Trophoblast cell (in vitro differentiated cells and primary cell): ENCODE measurements around the gene ZMYND8.
"Not testable (repeated sequence)": the region's sequence is repeated elsewhere in the genome, so short reads cannot be mapped to it uniquely, and the experiment has no call there.

Source experiments
- DNase-seq, 2 donors: peaks; one replicate each; pipeline ENCODE4 v3.0.0-alpha.2; 2016
- H2AFZ ChIP-seq: 2 replicates; pipeline ENCODE4 v1.6.1; 2013; ENCODE audit warnings: low read length, moderate library complexity, mild to moderate bottlenecking; ENCODE audit not compliant: insufficient read depth, poor library complexity
- H2AK5ac ChIP-seq: 2 replicates; pipeline ENCODE4 v1.6.1; 2013; ENCODE audit warnings: mild to moderate bottlenecking, low read length
- H2BK120ac ChIP-seq: 2 replicates; pipeline ENCODE4 v1.6.1; 2013; ENCODE audit warnings: low read length, mild to moderate bottlenecking, moderate library complexity; ENCODE audit not compliant: insufficient read depth, poor library complexity
- H2BK12ac ChIP-seq: 2 replicates; pipeline ENCODE4 v1.6.1; 2013; ENCODE audit warnings: mild to moderate bottlenecking, low read length, moderate library complexity
- H2BK5ac ChIP-seq: 2 replicates; pipeline ENCODE4 v1.6.1; 2013; ENCODE audit warnings: low read length, low read depth, moderate library complexity, mild to moderate bottlenecking; ENCODE audit not compliant: poor library complexity
- H3K14ac ChIP-seq: 2 replicates; pipeline ENCODE4 v1.6.1; 2013; ENCODE audit warnings: mild to moderate bottlenecking, low read length
- H3K18ac ChIP-seq: 2 replicates; pipeline ENCODE4 v1.6.1; 2013; ENCODE audit warnings: mild to moderate bottlenecking, low read length
- H3K23ac ChIP-seq: 2 replicates; pipeline ENCODE4 v1.6.1; 2013; ENCODE audit warnings: low read length
- H3K27ac ChIP-seq: 2 replicates; pipeline ENCODE4 v1.5.1; 2013; ENCODE audit warnings: low read depth, mild to moderate bottlenecking, inconsistent platforms, low read length, moderate library complexity
- H3K27me3 ChIP-seq: 2 replicates; pipeline ENCODE4 v1.6.1; 2013; ENCODE audit warnings: inconsistent platforms, mild to moderate bottlenecking, low read length, moderate library complexity; ENCODE audit not compliant: insufficient read depth
- H3K36me3 ChIP-seq, 2 experiments: 1 replicate in 1 of 2; 2 replicates in 1 of 2; pipeline ENCODE4 v1.6.1; 2013; ENCODE audit warnings: low read length in 2 of 2, mild to moderate bottlenecking in 2 of 2, moderate library complexity in 1 of 2; ENCODE audit not compliant: insufficient read depth in 2 of 2, control insufficient read depth in 1 of 2
- H3K4ac ChIP-seq: 2 replicates; pipeline ENCODE4 v1.6.1; 2013; ENCODE audit warnings: low read depth, mild to moderate bottlenecking, low read length, moderate library complexity
- H3K4me1 ChIP-seq, 2 experiments: 1 replicate in 1 of 2; 2 replicates in 1 of 2; pipeline ENCODE4 v1.6.1; 2013; ENCODE audit warnings: low read length in 2 of 2, mild to moderate bottlenecking in 2 of 2, moderate library complexity in 1 of 2; ENCODE audit not compliant: insufficient read depth in 2 of 2, control insufficient read depth in 1 of 2
- H3K4me2 ChIP-seq: 2 replicates; pipeline ENCODE4 v1.6.1; 2013; ENCODE audit warnings: inconsistent platforms, mild to moderate bottlenecking, low read length, moderate library complexity
- H3K4me3 ChIP-seq: 2 replicates; pipeline ENCODE4 v1.5.1; 2013; ENCODE audit warnings: mild to moderate bottlenecking, low read depth, low read length, inconsistent platforms
- H3K79me1 ChIP-seq: one replicate; pipeline ENCODE4 v1.6.1; 2013; ENCODE audit warnings: low read length
- H3K79me2 ChIP-seq: 2 replicates; pipeline ENCODE4 v1.6.1; 2013; ENCODE audit warnings: low read length, mild to moderate bottlenecking; ENCODE audit not compliant: control insufficient read depth, insufficient read depth, poor library complexity
- H3K9ac ChIP-seq: 2 replicates; pipeline ENCODE4 v1.6.1; 2013; ENCODE audit warnings: mild to moderate bottlenecking, low read length
- H3K9me3 ChIP-seq: 2 replicates; pipeline ENCODE4 v1.6.1; 2013; ENCODE audit warnings: low read depth, mild to moderate bottlenecking, control low read depth, inconsistent platforms, low read length; ENCODE audit not compliant: insufficient read depth
- H4K12ac ChIP-seq: 2 replicates; pipeline ENCODE4 v1.6.1; 2013; ENCODE audit warnings: low read depth, mild to moderate bottlenecking, low read length, moderate library complexity
- H4K8ac ChIP-seq: 2 replicates; pipeline ENCODE4 v1.6.1; 2013; ENCODE audit warnings: low read depth, mild to moderate bottlenecking, low read length, moderate library complexity
- H4K91ac ChIP-seq: one replicate; pipeline ENCODE4 v1.6.1; 2013; ENCODE audit warnings: low read depth, mild to moderate bottlenecking, low read length, moderate library complexity
- WGBS: extraction: QIAGEN DNeasy Blood & Tissue Kit; methylation state at CpG from one replicate; pipeline ENCODE4 v1.1.7; 2013; ENCODE audit warnings: missing lambda C conversion rate; ENCODE audit not compliant: insufficient read length, insufficient coverage; ENCODE audit errors: extremely low coverage; 5-methylcytosine and 5-hydroxymethylcytosine counted together

ZMYND8 gene

GRCh38 chr20:47290008-47290407 lies 66.5 kb downstream of the ZMYND8 start:
- H3K23ac ChIP-seq, result no peak overlapping the region
- no peak overlapping the region for H4K91ac ChIP-seq
- H3K79me1 ChIP-seq, result no peaks in the 10 kb centered on the region
- no peak overlapping the region for H3K4ac ChIP-seq
- no peak overlapping the region for H3K9ac ChIP-seq
- H3K27ac ChIP-seq, result no peak overlapping the region
- no peak overlapping the region for H2BK12ac ChIP-seq
- no peak overlapping the region for H3K18ac ChIP-seq
- H2AK5ac ChIP-seq, result no peak overlapping the region
- no peaks in the 10 kb centered on the region for H3K27me3 ChIP-seq
- H2BK120ac ChIP-seq, result no peak overlapping the region
- no peaks in the 10 kb centered on the region for H3K9me3 ChIP-seq
- no peak overlapping the region for H2BK5ac ChIP-seq
- DNase-seq, result no peak
- no peak overlapping the region for H3K4me3 ChIP-seq
- H3K79me2 ChIP-seq, result no peaks in the 10 kb centered on the region
- H3K4me2 ChIP-seq, result no peak overlapping the region
- H4K12ac ChIP-seq, result no peak overlapping the region
- no peak overlapping the region for H2AFZ ChIP-seq
- no peaks in the 10 kb centered on the region for H3K4me1 ChIP-seq
- no peak overlapping the region for H3K14ac ChIP-seq
- WGBS, result no CpG with 5 or more reads among the region's 3 CpGs
- H4K8ac ChIP-seq, result no peak overlapping the region
- peaks cover 16 to 37% of the 10 kb centered on the region in 2 experiments for H3K36me3 ChIP-seq

- H3K14ac ChIP-seq, result no peak overlapping the region
- H3K27ac ChIP-seq, result no peak overlapping the region
- H3K79me1 ChIP-seq, result no peaks in the 10 kb centered on the region
- no peak overlapping the region for H3K18ac ChIP-seq
- no peak overlapping the region for H3K4ac ChIP-seq
- no peak overlapping the region for H4K12ac ChIP-seq
- H3K4me2 ChIP-seq, result no peak overlapping the region
- H3K79me2 ChIP-seq, result no peaks in the 10 kb centered on the region
- H2AFZ ChIP-seq, result no peak overlapping the region
- DNase-seq, result no peak
- H2BK5ac ChIP-seq, result no peak overlapping the region
- no peak overlapping the region for H3K4me3 ChIP-seq
- H3K9ac ChIP-seq, result no peak overlapping the region
- H4K8ac ChIP-seq, result no peak overlapping the region
- WGBS, result no CpG with 5 or more reads among the region's 3 CpGs
- no peak overlapping the region for H4K91ac ChIP-seq
- H2BK120ac ChIP-seq, result no peak overlapping the region
- H3K9me3 ChIP-seq, result no peaks in the 10 kb centered on the region
- H2AK5ac ChIP-seq, result no peak overlapping the region
- H3K27me3 ChIP-seq, result no peaks in the 10 kb centered on the region
- no peak overlapping the region for H3K23ac ChIP-seq
- H3K36me3 ChIP-seq, result peaks cover 20 to 40% of the 10 kb centered on the region in 2 experiments
- no peaks in the 10 kb centered on the region for H3K4me1 ChIP-seq
- H2BK12ac ChIP-seq, result no peak overlapping the region
These were observed 67.4 kb downstream of the ZMYND8 start for GRCh38 chr20:47289096-47289495.

GRCh38 chr20:47288530-47288929 lies 68.0 kb downstream of the ZMYND8 start:
- H3K4me3 ChIP-seq, H3K4ac ChIP-seq, H2BK120ac ChIP-seq, H3K23ac ChIP-seq, H2BK12ac ChIP-seq, H3K9me3 ChIP-seq, H3K4me1 ChIP-seq, H2BK5ac ChIP-seq, H3K27me3 ChIP-seq, H3K18ac ChIP-seq, H4K8ac ChIP-seq, H3K79me2 ChIP-seq, H4K91ac ChIP-seq, H3K79me1 ChIP-seq, H2AFZ ChIP-seq, H3K4me2 ChIP-seq, H3K14ac ChIP-seq, DNase-seq, H4K12ac ChIP-seq, H3K27ac ChIP-seq, H3K9ac ChIP-seq, H2AK5ac ChIP-seq: not testable (repeated sequence)
- no CpG with 5 or more reads among the region's 8 CpGs for WGBS
- H3K36me3 ChIP-seq, result peaks cover 18 to 39% of the 10 kb centered on the region in 2 experiments

- Histone ChIP-seq H3K4me1 (no peaks in the 10 kb centered on the region), H4K12ac (no peak overlapping the region), H3K4me2 (no peak overlapping the region), H3K27me3 (no peaks in the 10 kb centered on the region), H3K9ac (no peak overlapping the region), H4K8ac (no peak overlapping the region), H2BK5ac (no peak overlapping the region), H2BK120ac (no peak overlapping the region), H3K27ac (no peak overlapping the region), H3K79me2 (no peaks in the 10 kb centered on the region), H3K79me1 (no peaks in the 10 kb centered on the region), H3K4me3 (no peak overlapping the region), H2AFZ (no peak overlapping the region), H4K91ac (no peak overlapping the region), H3K36me3 (peaks cover 17 to 39% of the 10 kb centered on the region in 2 experiments), H2AK5ac (no peak overlapping the region), H3K18ac (no peak overlapping the region), H3K9me3 (no peaks in the 10 kb centered on the region), H3K14ac (no peak overlapping the region), H3K23ac (no peak overlapping the region), H2BK12ac (no peak overlapping the region), H3K4ac (no peak overlapping the region)
- WGBS, result no CpG with 5 or more reads among the region's 6 CpGs
- no peak for DNase-seq
These were observed 68.8 kb downstream of the ZMYND8 start for GRCh38 chr20:47287609-47288144.
